KOPT-K1 (cell line): ENCODE measurements around the gene TMEM185B.
"Not testable (repeated sequence)": the region's sequence is repeated elsewhere in the genome, so short reads cannot be mapped to it uniquely, and the experiment has no call there.

Source experiments
- H3K27ac ChIP-seq: fragments of 200-600 bp; sonication (generic); 2 replicates; pipeline ENCODE4 v1.5.1; 2016; ENCODE audit warnings: antibody characterized with exemption, mild to moderate bottlenecking, low read depth, low read length; ENCODE audit not compliant: poor library complexity, severe bottlenecking
- H3K36me3 ChIP-seq: fragments of 200-600 bp; sonication (generic); 2 replicates; pipeline ENCODE4 v1.5.1; 2017; ENCODE audit warnings: antibody characterized with exemption, mild to moderate bottlenecking, low read length, moderate library complexity; ENCODE audit not compliant: insufficient read depth
- H3K9me3 ChIP-seq: fragments of 200-600 bp; sonication (generic); 2 replicates; pipeline ENCODE4 v1.5.1; 2017; ENCODE audit warnings: antibody characterized with exemption, low read length, mild to moderate bottlenecking; ENCODE audit not compliant: insufficient read depth, poor library complexity, severe bottlenecking

Gene TMEM185B

DNA sequence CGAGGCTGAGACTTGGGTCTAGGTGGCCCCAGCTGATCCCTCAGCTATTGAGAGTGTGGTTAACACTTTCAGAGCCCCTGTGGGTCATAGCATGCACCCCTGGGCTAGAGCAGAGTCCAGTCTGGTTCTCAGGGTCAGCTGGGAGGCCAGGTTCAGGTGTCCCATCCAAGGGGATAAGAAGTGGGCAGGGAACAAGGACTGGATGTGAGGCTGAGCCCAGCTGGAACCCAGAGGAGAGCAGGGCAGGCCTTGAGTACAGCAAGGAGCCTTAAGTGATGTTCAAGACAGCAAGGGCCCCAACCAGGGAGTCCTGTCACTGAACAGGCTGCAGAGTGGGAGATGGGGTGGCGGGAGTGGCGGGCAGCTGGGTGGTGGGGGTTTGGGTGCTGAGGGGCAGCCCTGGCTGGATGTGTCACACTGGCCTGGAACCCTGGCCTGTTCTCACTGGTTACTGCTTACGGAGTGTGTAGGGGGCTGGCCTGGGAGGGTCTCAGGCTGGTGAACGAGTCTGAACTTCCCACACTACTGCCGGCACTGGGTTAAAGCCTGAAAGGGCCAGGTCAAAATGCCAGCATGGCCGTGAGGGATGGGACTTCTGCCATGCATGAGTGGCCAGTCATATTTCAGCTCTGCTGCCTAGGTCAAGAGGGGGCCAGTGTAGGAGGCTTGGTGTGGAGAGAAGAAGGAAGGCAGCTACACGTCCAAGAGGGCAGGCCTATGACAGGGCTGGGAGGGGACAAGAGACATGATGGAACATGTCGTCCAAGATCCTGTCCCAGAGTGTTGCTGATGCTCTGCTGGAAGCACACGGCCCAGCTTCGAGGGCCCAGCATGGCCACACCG is 13.6 kb downstream of the TMEM185B start:
- no peaks in the 10 kb centered on the region for H3K9me3 ChIP-seq
- H3K27ac ChIP-seq = no peak overlapping the region
- H3K36me3 ChIP-seq = no peaks in the 10 kb centered on the region

- H3K36me3 ChIP-seq = no peaks in the 10 kb centered on the region
- H3K9me3 ChIP-seq = no peaks in the 10 kb centered on the region
- H3K27ac ChIP-seq = no peak overlapping the region
These were observed 14.5 kb downstream of the TMEM185B start for GRCh38 chr2:120208381-120209353.

- H3K9me3 ChIP-seq = no peaks in the 10 kb centered on the region
- no peaks in the 10 kb centered on the region for H3K36me3 ChIP-seq
- H3K27ac ChIP-seq = no peak overlapping the region
These were observed 17.1 kb downstream of the TMEM185B start for GRCh38 chr2:120206022-120206581.

DNA sequence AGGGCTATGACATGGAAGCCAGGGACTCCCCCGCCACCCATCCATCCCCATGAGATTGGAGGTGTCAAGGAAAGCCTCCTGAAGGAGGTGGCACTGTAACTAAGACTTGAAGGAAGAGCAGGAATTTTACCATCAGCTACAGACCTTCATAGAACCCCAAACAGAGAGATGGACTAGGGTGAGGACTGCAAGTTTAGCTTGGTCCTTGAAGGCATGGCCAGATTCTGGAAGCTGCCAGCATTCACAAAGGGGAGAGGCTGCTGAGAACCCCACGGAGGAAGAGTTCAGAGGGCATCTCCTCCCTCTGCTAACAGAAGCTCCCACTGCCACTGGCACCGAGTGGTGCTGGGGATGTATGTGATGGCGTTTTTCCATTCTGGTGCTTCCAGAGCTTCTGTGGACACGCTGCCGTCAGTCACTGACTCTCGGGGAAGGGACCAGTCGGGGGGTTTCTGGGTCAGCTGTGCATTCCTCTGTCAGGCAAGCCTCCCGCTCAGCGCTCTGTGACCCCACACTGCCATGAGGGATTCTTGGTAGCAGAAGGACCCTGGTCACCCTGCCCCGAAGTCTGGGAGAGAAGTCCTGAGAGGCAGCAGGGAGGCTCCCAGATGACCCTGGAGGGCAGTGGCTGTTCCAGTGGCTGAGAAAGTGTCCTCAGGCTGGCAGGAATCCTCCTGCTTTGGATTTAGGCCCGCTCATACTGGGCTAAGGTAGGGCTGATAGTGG is 18.1 kb downstream of the TMEM185B start:
- H3K27ac ChIP-seq = no peak overlapping the region
- H3K9me3 ChIP-seq = no peaks in the 10 kb centered on the region
- H3K36me3 ChIP-seq = no peaks in the 10 kb centered on the region

- Histone ChIP-seq H3K36me3 (no peaks in the 10 kb centered on the region), H3K9me3 (no peaks in the 10 kb centered on the region), H3K27ac (no peak overlapping the region)
These were observed 18.8 kb downstream of the TMEM185B start for GRCh38 chr2:120204417-120204816.

- Histone ChIP-seq H3K36me3 (no peaks in the 10 kb centered on the region), H3K27ac (no peak overlapping the region), H3K9me3 (no peaks in the 10 kb centered on the region)
These were observed 19.2 kb downstream of the TMEM185B start for GRCh38 chr2:120204022-120204405.

GRCh38 chr2:120203251-120204021 is 19.8 kb downstream of the TMEM185B start:
- Histone ChIP-seq H3K9me3 (peaks cover under 1% of the 10 kb centered on the region), H3K36me3 (no peaks in the 10 kb centered on the region), H3K27ac (no peak overlapping the region)

GRCh38 chr2:120199817-120200459 is 23.3 kb downstream of the TMEM185B start:
- not testable (repeated sequence) for H3K27ac ChIP-seq, H3K36me3 ChIP-seq, H3K9me3 ChIP-seq

GRCh38 chr2:120195553-120195952 is 27.6 kb downstream of the TMEM185B start:
- no peaks in the 10 kb centered on the region for H3K36me3 ChIP-seq
- H3K27ac ChIP-seq = no peak overlapping the region
- H3K9me3 ChIP-seq = peaks cover 18% of the 10 kb centered on the region

GRCh38 chr2:120192280-120192679 is 30.9 kb downstream of the TMEM185B start:
- Histone ChIP-seq H3K27ac (no peak overlapping the region), H3K9me3 (peaks cover 10% of the 10 kb centered on the region), H3K36me3 (no peaks in the 10 kb centered on the region)

DNA sequence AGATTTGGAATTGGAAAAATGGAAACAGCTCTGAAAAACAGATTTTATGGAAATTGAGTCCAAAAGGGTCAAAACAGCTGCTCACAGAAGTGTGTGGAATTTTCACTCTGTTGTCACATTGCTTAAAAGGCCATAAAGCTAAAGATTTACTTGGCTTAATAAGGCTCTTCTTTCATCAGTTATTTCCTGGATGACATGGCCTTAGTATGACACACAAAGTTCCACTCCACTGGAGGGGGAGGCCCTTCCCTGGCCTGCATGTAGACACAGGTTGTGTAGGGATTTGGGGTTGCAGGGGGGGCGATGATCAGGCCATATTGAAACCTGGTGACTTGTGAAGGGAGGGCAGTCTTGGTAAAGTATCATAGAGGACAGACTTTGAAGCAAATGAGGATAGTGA is 34.0 kb downstream of the TMEM185B start:
- H3K9me3 ChIP-seq = peaks cover 10% of the 10 kb centered on the region
- no peaks in the 10 kb centered on the region for H3K36me3 ChIP-seq
- H3K27ac ChIP-seq = no peak overlapping the region

- no peaks in the 10 kb centered on the region for H3K36me3 ChIP-seq
- H3K9me3 ChIP-seq = no peaks in the 10 kb centered on the region
- H3K27ac ChIP-seq = no peak overlapping the region
These were observed 41.1 kb downstream of the TMEM185B start for GRCh38 chr2:120182019-120182560.

DNA sequence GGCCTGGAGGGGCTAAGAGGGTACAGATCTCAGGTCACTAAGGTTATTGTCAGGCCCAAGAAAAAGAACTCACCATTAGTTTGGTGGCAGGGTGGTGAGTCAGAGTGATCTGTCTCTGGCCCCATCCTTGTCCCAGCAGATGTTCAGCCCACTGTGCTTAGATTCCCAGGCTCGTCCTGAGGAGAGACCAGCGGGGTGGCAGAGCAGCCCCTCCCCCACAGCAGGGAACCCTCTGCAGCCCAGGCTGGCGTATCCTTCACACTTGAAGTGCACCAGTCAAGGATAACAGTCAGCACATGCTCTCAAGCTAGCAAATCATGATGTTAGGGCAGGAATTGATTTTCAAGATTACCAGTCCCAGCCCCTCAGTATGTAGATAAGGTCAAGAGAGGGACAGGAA is 43.1 kb downstream of the TMEM185B start:
- no peak overlapping the region for H3K27ac ChIP-seq
- H3K36me3 ChIP-seq = no peaks in the 10 kb centered on the region
- no peaks in the 10 kb centered on the region for H3K9me3 ChIP-seq
